UCSD-AML1 (cell line): ENCODE results near the gene ROBO3.

Experiments
- DNase-seq: peaks from one replicate; lab custom pipeline; 2025; ENCODE audit not compliant: unreplicated experiment; lab: John Stamatoyannopoulos, UW

The ROBO3 gene

GRCh38 chr11:124874571-124875255, 9.5 kb downstream of the ROBO3 start:
- no peak for DNase-seq

- no peak for DNase-seq
Measured at GRCh38 chr11:124875401-124875800, 10.2 kb downstream of the ROBO3 start.

GRCh38 chr11:124875943-124876817, 10.9 kb downstream of the ROBO3 start:
- DNase-seq, result peak; percentile 87

GRCh38 chr11:124876818-124877630, 11.8 kb downstream of the ROBO3 start:
- no peak for DNase-seq

GRCh38 chr11:124877631-124877909, 12.3 kb downstream of the ROBO3 start:
- no peak for DNase-seq

GRCh38 chr11:124877910-124878758, 12.9 kb downstream of the ROBO3 start:
- no peak for DNase-seq

- DNase-seq, result no peak
Measured at GRCh38 chr11:124878759-124879492, 13.7 kb downstream of the ROBO3 start.

GRCh38 chr11:124879493-124880289, 14.5 kb downstream of the ROBO3 start:
- no peak for DNase-seq

GRCh38 chr11:124880290-124880611, 15.0 kb downstream of the ROBO3 start:
- peak; percentile 55 for DNase-seq

GRCh38 chr11:124880958-124881357, 15.7 kb downstream of the ROBO3 start:
- no peak for DNase-seq

- no peak for DNase-seq
Measured at GRCh38 chr11:124882339-124883071, 17.3 kb downstream of the ROBO3 start.

GRCh38 chr11:124884340-124884739, 19.1 kb downstream of the ROBO3 start:
- no peak for DNase-seq

- no peak for DNase-seq
Measured at GRCh38 chr11:124884869-124885479, 19.7 kb downstream of the ROBO3 start.

- no peak for DNase-seq
Measured at GRCh38 chr11:124886476-124886875, 21.2 kb downstream of the ROBO3 start.

- DNase-seq, result no peak
Measured at GRCh38 chr11:124886978-124887666, 21.9 kb downstream of the ROBO3 start.

GRCh38 chr11:124887667-124888013, 22.4 kb downstream of the ROBO3 start:
- DNase-seq, result no peak

GRCh38 chr11:124889191-124890091, 24.2 kb downstream of the ROBO3 start:
- no peak for DNase-seq
